ENCODE data around the gene AURKAIP1.
"Not testable (repeated sequence)": the region's sequence is repeated elsewhere in the genome, so short reads cannot be mapped to it uniquely, and the experiment has no call there.

DNA sequence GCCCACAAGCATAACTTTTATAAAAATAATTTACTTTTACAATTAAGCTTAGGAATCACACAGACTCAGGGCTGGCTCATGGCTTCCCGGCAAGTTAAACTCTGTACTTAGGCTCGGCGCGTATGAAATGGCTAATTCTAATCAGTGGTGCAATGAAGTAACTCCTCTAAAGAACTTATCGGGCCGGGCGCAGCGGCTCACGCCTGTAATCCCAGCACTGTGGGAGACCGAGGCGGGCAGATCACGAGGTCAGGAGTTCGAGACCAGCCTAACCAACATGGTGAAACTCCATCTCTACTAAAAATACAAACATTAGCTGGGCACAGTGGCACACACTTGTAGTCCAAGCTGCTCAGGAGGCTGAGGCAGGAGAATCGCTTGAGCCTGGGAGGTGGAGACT, 4.9 kb downstream of the AURKAIP1 start:
- TF ChIP-seq, protein P1, sequence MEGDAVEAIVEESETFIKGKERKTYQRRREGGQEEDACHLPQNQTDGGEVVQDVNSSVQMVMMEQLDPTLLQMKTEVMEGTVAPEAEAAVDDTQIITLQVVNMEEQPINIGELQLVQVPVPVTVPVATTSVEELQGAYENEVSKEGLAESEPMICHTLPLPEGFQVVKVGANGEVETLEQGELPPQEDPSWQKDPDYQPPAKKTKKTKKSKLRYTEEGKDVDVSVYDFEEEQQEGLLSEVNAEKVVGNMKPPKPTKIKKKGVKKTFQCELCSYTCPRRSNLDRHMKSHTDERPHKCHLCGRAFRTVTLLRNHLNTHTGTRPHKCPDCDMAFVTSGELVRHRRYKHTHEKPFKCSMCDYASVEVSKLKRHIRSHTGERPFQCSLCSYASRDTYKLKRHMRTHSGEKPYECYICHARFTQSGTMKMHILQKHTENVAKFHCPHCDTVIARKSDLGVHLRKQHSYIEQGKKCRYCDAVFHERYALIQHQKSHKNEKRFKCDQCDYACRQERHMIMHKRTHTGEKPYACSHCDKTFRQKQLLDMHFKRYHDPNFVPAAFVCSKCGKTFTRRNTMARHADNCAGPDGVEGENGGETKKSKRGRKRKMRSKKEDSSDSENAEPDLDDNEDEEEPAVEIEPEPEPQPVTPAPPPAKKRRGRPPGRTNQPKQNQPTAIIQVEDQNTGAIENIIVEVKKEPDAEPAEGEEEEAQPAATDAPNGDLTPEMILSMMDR (IDR thresholded peaks at IDR 0.05) = not testable (repeated sequence)
- TF ChIP-seq POLR2A (IDR thresholded peaks at IDR 0.05; ENCODE audit: low read depth); POLR2AphosphoS5 (IDR thresholded peaks at IDR 0.05); EP300 (IDR thresholded peaks at IDR 0.05): not testable (repeated sequence)
